GM18858 (cell line): Measurements from ENCODE around the gene SLC36A2.
"Not testable (repeated sequence)": the region's sequence is repeated elsewhere in the genome, so short reads cannot be mapped to it uniquely, and the experiment has no call there.

Experiments
- ATAC-seq: cut with Tn5 transposase; IDR thresholded peaks from one replicate; pipeline ENCODE4 v1.9.1; 2021; ENCODE audit not compliant: unreplicated experiment

SLC36A2 gene

DNA sequence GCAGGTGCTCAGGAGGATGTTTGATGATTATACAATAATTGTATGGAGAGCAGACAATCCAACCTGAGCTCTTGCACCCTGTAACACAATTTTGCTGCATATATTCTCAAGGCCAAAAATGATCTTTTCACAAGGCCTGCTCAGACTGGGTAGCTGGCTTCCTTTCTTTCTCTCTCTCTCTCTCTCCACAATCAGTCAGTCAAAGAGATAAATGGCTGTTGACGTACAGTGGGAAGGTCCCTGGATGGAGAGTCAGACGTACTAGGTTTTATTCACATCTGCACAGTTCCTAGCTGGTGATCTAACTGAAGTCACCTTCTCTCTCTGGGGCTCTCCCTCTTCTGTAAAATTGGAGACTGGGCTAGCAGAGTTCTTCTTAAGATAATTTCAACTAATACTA lies 19.8 kb downstream of the SLC36A2 start:
- no peak for ATAC-seq

DNA sequence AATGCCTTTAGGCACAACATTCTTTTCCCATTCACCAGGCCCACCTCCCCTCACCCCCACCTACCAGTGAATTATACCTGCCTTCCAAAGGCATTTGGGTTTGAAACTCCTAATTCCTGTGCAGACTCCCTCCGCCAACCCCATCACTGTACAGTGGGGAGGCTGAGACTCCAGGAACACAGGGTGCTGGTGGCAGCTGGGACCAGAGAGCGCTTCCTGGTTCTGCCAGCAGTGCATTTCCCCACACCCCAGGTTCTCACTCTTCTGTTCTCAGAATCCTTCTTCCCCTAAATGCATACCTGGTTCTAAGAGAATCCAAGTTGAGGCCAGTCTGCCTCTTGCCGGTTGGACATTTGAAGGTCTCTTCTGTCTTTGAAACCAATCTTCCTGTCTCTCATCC lies 21.1 kb downstream of the SLC36A2 start:
- no peak for ATAC-seq

DNA sequence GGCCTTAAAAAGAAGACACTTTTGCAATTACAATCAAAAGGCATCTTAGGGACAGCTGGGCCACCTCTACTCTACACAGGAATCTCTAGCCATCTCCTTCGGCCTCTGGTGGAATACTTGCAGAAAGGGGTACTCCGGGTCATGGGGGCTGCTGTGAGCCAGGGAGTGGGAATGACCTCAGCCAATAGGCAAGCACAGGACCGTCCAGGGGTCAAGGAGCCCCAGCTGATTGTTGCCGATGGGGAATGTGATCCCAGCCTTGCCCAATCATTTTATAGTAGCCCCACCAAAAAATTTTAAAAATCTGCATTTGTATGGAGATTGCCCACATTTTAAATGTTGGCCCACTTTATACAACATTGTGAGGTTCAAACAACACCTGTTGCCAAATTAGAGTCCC lies 26.9 kb downstream of the SLC36A2 start:
- no peak for ATAC-seq

DNA sequence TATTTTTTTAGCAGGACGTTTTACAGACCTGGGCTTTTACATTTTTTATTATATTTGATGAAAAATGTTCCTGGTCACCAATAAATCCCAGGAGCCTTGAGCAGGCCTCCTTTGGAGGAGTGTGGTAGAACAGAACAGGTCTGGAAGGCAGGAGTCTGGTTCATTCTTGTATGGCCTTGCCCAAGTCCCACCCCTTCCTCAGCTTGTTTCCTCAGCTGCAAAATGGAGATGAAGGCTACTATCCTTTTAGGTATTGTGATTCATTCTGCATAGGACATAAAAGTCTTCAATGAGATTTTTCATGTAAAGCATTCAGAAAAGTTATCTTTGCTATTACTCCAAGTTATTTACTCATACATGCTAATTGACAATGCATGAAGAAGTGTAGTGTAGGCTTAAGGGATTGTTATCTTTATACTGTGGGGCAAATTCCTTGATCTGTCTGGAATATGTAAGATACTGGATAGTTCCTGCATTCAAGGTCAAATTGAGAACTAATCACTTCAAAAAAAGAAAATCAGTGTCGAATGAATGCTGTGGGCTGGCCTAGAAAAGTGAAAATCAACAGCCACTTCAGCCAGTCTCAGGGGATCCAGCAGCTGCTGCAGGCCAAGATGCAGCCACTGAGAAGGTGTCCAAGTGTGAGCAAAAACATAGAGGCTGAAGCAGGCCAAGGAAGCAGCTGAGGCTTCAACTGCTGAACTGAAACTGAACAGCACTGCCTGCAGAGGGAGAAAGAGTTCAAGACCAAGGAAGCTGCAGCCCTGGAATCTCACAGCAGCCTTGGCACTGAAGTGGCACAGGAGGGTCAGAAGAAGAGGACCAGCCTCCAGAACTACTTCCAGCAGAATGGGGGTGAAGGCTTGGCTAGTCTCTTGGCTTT lies 28.3 kb downstream of the SLC36A2 start:
- peak; percentile 70 for ATAC-seq

DNA sequence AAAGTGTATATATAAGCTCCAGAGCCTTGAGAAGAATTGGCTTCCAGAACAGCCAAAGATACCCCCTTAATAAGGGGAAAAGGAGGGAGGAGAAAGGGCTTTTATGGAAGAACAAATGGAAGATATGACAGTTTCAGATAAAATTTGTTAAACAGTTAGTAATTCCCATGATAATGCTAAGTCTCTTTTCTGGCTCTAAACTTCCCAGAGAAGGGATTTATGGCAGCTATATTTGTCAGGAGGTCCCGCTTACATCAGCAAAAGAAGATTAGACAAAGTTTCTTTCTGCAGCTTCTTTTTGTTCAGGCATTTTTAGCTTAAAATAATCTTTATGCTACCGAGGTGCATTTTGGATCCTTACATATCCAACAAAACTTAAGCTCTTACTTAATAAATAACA lies 29.5 kb downstream of the SLC36A2 start:
- no peak for ATAC-seq

DNA sequence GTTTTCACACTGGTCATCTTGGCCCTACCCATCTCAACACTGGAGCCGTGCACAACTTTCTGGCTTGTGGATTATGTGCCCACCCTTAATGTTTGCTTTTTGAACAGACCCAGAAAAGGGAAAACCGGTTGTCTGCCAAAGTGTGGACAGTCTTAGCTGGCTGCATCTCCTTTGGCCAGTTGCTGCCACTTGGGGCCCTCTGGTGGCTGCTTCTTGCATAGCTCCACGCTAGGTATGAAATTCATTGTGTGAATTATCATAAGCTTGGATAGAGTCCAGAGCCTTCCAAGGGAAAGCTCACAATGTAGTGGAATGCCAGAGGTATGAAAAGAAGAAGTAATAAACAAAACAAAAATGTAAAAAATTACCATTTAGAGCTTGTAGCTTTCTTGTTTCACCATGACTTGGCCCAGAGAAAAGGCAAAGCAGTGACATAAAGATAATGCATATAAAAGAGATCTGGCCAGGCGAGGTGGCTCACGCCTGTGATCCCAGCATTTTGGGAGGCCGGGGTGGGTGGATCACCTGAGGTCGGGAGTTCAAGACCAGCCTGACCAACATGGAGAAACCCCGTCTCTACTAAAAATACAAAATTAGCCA lies 31.3 kb downstream of the SLC36A2 start:
- ATAC-seq = peak; percentile 74

DNA sequence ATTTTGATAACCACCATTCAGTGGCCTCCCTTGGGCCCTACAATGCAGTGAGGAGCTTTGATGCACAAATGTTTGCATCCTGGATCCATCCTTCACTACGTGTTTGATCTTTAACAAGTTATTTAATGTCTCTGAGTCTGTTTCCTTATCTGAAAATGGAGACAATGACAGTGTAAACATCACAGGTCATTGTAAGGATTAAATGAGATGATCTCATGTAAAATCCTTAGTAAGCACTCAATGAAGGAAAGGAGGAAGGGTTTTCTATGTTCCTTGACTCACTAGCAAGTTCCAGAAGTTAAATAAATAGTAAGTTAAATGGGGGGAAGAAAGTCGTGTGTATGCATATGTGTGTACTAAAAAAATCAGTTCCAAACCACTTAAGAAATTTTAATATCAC lies 34.0 kb downstream of the SLC36A2 start:
- no peak for ATAC-seq

DNA sequence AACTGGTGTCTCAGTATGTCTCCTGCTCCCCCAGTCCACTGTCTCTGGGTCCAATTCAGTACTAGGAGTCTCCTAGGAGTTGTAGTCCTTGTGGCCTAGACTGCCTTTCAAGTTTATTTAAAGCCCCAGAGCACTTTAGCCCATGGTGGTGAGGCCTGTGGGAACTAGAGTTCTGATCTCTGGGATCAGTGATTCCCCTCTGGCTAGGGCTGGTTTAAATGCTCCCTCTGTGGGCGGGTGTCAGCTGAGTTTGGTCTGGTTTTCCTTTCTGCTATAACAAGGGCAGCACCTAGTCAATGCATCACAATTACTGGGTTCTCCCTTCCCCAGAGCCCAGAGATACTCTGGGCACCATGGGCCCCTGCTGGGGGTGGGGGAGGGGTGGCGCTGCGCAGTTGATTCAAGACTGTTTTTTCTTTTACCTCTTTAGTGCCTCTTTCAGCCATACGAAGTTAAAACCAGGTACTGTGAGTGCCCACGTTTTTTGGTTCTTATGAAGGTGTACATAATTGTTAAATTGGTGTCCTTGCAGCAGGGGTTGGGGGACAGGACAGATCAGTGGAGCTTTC lies 34.5 kb downstream of the SLC36A2 start:
- ATAC-seq = no peak

DNA sequence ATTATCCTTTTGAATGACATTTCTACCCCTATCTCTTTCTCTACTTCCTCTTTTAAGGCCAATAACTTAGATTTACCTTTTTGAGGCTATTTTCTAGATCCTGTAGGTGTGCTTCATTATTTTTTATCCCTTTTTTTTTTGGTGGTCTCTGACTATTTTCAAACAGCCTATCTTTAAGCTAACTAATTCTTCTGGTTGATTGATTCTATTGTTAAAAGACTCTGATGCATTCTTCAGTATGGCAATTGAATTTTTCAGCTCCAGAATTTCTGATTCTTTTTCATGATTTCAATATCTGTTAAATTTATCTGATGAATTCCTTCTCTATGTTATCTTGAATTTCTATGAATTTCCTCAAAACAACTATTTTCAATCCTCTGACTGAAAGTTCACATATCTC lies 36.4 kb downstream of the SLC36A2 start:
- no peak for ATAC-seq

DNA sequence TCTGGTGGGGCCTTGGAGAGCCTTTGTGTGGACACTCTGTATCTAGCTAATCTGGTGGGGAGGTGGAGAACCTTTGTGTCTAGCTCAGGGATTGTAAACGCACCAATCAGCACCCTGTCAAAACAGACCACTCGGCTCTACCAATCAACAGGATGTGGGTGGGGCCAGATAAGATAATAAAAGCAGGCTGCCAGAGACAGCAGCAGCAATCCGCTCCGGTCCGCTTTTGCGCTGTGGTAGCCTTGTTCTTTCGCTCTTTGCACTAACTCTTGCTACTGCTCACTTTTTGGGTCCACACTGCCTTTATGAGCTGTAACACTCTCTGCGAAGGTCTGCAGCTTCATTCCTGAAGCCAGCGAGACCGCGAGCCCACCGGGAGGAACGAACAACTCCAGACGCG lies 37.5 kb downstream of the SLC36A2 start:
- not testable (repeated sequence) for ATAC-seq

DNA sequence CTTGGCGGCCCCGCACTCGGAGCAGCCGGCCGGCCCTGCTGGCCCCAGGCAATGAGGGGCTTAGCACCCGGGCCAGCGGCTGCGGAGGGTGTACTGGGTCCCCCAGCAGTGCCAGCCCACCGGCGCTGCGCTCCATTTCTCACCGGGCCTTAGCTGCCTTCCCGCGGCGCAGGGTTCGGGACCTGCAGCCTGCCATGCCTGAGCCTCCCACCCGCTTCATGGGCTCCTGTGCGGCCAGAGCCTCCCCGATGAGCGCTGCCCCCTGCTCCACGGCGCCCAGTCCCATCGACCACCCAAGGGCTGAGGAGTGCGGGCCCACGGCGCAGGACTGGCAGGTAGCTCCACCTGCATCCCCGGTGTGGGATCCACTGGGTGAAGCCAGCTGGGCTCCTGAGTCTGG lies 38.1 kb downstream of the SLC36A2 start:
- not testable (repeated sequence) for ATAC-seq

DNA sequence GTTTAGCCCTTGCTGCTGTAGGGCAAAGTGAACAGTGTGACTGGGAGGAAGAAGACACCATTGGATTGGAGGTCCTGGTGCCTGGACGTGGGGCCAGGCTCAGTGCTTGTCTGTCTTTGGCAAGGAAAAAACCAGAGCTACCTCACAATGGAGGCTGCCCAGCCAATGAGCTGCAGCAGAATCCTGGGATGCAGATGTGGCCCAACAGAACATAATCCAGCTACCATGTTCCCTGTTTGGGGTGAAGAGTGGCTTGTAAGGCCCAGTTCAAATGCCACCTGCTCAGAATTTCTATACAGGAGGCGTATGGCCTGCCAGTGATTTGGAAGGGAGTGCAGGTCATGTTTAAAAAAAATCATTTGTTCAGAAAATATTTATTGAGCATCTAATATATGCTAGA lies 43.7 kb downstream of the SLC36A2 start, which contains the start of gene SLC36A3:
Gene SLC36A3 (minus strand): TSS at position 101 of the 400 bp plus-strand sequence. CDS start 412 bp downstream, outside the sequence.
- no peak for ATAC-seq

DNA sequence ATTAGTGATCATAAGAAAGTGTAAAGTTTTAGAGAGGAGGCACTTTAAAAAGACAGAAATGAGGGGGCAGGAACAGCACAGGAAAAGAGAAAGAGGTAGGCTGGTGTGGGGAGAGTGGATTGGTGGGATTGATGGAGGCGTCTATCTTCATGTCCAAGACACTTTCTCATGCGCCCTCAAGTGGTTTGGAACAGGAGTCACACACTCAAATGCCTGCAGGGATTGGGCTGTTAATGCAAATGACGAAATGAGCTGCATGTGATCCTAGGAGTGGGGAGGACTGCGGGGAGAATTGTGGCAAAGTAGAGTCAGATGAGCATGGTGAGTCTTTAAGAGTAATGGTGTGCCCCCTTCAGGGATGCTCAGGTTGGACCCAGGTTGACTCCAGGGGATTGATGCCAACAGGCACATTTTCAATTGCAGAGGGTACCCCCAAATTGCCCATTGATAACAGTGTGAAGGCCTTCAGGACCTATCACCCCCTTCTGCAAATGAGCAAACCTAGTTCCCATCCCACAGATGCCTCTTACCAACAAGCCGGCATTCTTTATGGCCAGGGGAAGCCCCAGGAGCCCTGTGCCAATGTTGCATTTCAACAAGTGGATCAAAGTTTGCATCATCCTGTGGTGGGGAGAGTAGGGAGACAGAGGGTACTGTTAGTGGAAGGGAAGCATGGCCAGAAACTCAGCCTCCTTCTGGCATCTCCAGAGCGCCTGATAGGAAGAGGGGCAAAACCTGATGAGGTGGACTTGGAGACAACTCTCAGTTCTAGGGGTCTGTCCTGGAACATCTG lies 49.1 kb downstream of the SLC36A2 start:
- ATAC-seq = no peak

DNA sequence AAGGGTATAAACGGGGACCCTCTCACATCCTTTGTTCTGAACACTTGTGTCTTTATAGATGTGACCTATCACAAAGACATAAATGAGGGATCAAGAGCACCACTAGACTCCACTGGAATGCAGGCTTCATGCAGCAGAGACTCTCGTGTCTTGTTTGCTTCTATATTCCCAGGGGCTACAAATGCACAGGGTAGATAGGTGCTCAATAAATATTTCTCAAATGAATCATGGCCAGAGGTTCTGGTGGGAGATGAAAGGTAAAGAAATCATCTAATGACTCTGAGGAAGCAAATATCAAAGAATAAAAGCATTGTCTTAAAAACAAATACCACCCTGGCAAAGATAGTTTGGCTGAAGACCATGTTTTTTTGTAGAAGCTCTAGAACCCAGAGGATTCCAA lies 50.4 kb downstream of the SLC36A2 start:
- no peak for ATAC-seq

DNA sequence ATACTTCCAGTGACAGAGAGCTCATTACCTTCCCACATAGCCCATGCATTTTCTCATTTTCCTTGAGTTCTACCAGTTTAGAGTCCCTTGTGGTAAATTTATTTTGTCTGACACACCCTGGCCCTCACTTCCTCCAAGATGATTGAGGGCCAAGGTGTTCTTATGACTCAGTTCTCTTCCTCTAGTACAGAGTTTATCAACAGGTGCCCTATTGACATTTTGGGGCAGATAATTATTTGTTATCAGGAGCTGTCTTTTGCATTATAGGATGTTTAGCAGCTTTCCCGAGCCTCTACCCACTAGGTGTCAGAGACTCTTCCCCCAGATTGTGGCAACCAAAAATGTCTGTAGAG lies 50.9 kb downstream of the SLC36A2 start:
- ATAC-seq = no peak

DNA sequence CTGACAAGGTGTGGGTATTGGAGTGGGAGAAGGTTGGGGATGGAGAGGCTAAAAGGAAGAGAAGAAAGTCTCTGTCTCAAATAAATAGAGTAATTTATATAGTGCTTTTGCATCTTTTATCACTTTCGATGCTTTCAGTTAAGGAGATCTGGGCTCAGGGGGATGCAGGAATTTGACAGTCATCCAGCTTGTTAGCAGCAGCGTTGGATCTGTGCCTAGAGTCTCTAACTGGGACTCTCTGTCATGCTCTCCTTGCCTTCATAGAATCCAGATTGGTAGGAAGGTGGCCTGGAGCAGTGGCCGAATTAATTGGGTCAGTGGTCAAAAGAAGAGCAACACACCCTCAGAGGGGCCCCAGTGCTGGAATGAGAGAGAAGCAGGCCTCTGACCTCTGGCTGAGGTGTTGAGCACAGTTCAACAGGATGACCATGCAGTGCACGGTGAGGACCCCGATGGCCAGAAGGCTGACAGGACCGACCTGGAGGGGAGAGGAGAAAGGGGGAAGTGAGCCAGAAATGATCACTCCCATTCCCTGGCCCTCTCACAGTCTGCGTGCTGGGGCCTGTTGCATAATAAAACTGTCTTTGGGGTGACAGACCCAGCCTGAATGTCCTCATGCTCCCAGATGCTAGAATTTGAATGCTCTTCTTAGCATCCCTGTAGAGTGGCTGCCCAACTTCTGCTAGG lies 51.4 kb downstream of the SLC36A2 start:
- ATAC-seq = no peak

DNA sequence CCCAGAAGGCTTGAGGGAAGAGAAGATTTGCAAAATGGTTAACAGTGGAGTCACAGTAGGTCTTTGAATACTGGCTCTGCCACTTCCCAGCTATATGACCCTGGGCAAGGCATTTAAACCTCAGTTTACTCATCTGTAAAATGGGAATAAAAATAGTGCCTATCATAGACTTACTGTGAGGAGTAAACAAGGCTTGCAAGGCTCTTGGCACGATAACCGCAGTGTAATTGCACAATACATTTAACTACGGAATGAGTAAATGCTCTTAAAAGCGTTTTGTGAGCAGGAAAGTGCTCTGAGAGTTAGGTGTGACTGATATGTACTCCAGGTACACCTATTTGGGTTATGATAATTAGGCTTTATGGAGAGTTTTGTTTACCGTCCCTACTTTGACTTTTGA lies 52.2 kb downstream of the SLC36A2 start:
- ATAC-seq = no peak

DNA sequence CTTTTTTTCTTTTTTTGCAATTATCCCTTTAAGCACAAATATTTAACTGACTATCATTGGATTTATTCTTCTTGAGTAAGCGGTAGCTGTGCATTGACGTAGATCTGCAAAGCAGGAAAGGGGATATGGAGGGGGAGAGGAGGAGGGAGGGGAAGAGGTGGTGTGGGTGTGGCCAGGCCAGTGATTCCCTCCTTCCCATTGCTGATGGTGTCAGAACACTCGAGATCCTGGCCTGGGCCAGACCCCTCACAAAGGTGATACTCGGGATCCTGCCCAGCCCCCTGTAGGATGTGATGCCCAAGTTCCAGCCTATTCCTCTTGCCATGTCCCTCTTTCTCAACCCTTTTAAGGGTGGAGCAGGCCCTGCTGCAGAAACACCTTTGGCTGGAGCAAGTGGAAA lies 53.7 kb downstream of the SLC36A2 start:
- ATAC-seq = no peak

DNA sequence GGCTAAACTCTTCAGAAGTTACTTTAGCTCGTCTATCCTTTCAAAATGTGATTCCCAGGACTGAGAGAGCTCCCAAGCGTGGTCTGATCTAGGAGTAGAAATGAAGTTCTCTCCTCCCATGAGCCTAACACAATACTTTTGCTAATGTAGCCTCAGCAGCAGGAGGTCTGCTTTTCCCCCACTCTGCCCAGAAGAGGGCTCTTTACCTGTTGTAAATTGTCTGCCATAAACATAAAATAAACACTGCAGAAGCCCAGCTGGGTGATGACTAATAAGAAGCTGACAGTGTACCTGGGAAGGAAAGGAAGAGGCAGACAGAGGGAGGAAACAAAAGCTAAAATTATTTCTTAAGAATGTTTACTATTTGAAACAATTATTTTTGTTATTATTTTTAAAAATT lies 59.2 kb downstream of the SLC36A2 start:
- no peak for ATAC-seq

DNA sequence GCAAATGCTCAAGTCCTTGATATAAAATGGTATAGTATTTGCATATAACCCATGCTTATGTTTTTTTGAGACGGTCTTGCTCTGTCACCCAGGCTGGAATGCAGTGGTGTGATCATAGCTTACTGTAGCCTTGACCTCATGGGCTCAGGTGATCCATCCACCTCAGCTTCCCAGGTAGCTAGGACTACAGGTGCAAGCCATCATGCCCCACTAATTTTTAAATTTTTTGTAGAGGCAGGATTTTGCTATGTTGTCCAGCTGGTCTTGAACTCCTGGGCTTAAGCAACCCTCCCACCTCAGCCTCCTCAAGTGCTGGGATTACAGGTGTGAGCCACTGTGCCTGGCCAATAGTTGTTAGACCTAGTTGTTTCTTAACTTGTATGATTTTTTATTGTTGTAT lies 61.1 kb downstream of the SLC36A2 start:
- ATAC-seq = no peak

DNA sequence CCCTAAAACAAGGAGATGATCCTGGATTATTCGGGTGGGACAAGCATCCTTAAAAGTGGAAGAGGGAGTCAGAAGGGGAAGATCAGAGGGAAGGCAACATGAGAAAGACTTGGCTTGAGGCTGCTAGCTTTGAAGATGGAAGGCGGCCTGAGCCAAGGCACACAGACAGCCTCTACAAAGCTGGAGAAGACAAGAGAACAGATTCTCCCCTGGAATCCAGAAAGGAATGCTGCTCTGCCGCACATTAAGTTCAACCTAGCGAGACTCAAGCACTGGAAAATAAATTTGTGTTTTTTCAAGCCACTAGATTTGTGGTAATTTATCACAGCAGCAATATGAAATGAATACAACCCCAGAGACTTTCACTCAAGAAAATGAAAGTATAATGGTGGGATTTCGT lies 61.7 kb downstream of the SLC36A2 start:
- ATAC-seq = no peak
